ENCODE measurements around the gene SNAPC2. TPM values are rescaled to one million over a fixed set of nuclear protein-coding genes. Genes with fewer than 3 reads are reported as not detected.

SNAPC2 gene
- total RNA-seq, 6 donors from 2014 or later = 5.2 to 28.0 (median 19.2) TPM

DNA sequence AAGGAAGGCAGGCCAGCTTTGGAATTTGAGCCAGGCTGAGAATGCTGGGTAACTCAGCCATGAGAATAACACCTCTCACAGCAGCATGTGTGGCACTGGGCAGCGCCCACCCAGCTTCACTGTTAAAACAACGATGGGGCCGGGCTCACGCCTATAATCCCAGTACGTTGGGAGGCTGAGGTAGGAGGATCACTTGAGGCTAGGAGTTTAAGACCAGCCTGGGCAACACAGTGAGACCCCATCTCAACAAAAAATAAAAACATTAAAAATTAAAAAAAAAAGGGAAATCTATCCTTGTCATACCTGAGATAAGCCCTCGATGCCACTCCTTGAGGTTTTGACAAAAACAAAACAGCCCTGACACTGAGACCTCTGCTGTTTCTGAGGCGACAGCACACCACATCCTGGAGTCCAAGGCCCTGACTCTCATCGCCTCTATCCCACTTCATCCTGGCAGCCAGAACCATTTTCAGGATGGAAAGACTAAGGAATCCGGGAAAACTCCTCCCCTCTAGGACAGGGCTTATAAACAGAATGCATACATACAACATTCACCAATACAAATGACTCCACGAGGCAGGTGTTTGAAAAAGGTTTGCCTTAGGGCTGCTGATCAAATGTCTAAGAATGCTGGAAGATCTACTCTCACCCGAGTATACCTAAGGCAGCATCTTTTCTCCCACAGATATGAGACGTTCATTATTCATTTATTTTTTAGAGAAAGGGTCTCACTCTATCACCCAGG, 46.0 kb downstream of the SNAPC2 start:
- WGBS, 2 donors = 83 to 90% methylated on average over 12 of the region's 12 CpGs
- Histone ChIP-seq H3K9me3 (no peaks in the 10 kb centered on the region), H3K36me3 (peaks cover 5 to 94% (median 78%) of the 10 kb centered on the region in 4 donors), H3K27me3 (no peaks in the 10 kb centered on the region), H3K4me3 (no peak overlapping the region), H3K4me1 (no peaks in the 10 kb centered on the region), H3K27ac (no peak overlapping the region)
- no peak for TF ChIP-seq EP300 (IDR thresholded peaks at IDR 0.05)
- TF ChIP-seq CTCF (IDR thresholded peaks at IDR 0.05) = no peak
- TF ChIP-seq POLR2AphosphoS5 (IDR thresholded peaks at IDR 0.05) = no peak
- no peak for TF ChIP-seq POLR2A (IDR thresholded peaks at IDR 0.05)
- no peak for ATAC-seq (ENCODE audit: low FRiP score in 2 of 2)
- DNase-seq = no peak

DNA sequence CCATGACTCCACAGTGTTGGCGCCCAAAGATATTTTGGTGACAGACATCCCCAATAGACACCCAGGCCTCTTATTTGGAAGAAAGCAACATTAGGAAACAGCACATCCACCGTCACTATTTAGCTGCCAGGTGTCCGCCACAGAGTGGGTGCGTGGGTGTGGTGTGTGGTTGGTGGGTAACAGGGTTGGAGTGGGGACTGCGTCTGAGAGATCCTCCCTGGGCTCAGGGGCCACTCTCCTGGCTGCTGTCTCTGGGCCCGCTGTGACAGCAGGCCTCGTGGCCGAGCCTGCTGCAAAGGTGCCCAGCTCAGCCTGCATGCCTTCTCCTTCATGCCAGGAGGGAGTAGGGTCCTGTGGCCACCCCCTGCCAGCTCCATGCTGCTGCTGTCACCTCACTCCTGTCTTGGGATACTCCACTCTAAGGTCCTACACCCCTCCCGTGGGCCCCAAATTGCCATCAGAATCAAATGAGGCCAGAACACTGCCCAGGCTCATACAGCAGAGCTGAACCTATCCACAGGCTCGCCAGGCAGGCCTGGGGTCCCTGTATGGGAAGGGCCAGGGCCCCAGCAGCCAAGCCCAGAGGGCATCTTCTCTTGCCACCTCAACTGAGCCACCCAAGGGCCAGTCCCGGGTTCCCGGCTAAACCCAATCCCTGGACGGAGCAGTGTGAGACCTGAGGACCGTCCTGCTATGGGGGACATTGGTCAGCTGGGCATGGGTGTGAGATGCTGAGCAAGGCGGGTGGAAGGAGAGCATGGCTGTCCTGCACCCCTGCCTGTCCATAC, 48.1 kb downstream of the SNAPC2 start:
- WGBS, 2 donors = 91 to 95% methylated on average over 13 of the region's 15 CpGs
- TF ChIP-seq POLR2A (IDR thresholded peaks at IDR 0.05) (no peak), CTCF (IDR thresholded peaks at IDR 0.05) (no peak), POLR2AphosphoS5 (IDR thresholded peaks at IDR 0.05) (no peak), EP300 (IDR thresholded peaks at IDR 0.05) (no peak)
- no peak for ATAC-seq (ENCODE audit: low FRiP score in 2 of 2)

DNA sequence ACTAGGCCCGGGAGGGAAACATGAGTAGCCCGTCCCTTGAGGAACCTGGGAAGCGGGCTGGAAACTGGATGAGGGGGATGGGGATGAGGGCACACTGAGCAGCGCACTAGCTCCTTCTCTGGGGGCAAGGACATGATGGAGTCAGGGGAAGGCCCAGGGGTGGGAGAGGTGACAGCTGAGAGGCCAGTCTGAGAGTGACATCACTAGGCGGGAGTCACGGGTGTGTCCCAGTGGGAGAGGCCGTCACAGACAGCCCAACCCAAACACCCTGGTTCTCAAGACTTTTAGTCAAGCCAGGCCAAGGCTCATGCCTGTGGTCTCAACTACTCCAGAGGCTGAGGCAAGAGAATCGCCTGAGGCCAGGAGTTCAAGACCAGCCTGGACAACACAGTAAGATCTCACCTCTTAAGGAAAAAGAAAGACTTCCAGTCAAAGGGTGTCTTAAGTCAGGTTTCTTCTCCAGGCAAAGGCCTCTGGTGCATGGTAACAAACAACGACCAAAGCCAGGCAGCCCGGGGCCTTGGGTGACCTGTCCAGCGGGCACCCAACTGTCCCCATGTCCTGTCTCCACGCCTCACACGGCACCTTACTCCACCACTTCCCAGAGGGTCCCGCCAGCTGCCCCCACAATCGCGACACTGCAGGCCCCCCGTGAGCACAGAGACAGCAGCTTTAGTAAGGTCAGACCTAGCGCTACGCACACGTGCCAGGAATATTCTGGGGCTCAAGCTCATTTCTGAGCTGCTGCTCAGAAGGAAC, 48.8 kb downstream of the SNAPC2 start:
- WGBS, 2 donors = 83 to 93% methylated on average over 4 to 20 of the region's 20 CpGs
- no peak for DNase-seq
- Histone ChIP-seq H3K4me3 (no peak overlapping the region), H3K36me3 (peaks cover 8 to 94% (median 74%) of the 10 kb centered on the region in 4 donors), H3K27me3 (no peaks in the 10 kb centered on the region), H3K27ac (no peak overlapping the region), H3K9me3 (no peaks in the 10 kb centered on the region), H3K4me1 (no peaks in the 10 kb centered on the region)
- peak; percentile 7 to 25 for ATAC-seq (ENCODE audit: low FRiP score in 2 of 2)
- TF ChIP-seq POLR2AphosphoS5 (IDR thresholded peaks at IDR 0.05) (no peak), CTCF (IDR thresholded peaks at IDR 0.05) (no peak), EP300 (IDR thresholded peaks at IDR 0.05) (no peak), POLR2A (IDR thresholded peaks at IDR 0.05) (no peak)

More for the DNA sequence above, 48.1 kb downstream of the SNAPC2 start:
- Histone ChIP-seq H3K4me1 (no peaks in the 10 kb centered on the region), H3K27me3 (no peaks in the 10 kb centered on the region), H3K9me3 (no peaks in the 10 kb centered on the region), H3K4me3 (no peak overlapping the region), H3K27ac (no peak overlapping the region), H3K36me3 (peaks cover 5 to 94% (median 71%) of the 10 kb centered on the region in 4 donors)
- no peak for DNase-seq

GRCh38 chr19:7969555-7969939, 49.4 kb downstream of the SNAPC2 start:
- DNase-seq = no peak
- Histone ChIP-seq H3K9me3 (no peaks in the 10 kb centered on the region), H3K27me3 (no peaks in the 10 kb centered on the region), H3K36me3 (peaks cover 14 to 94% (median 73%) of the 10 kb centered on the region in 4 donors), H3K27ac (no peak overlapping the region), H3K4me3 (no peak overlapping the region), H3K4me1 (no peaks in the 10 kb centered on the region)
- WGBS, 2 donors = 93 to 95% methylated on average over 11 of the region's 11 CpGs
- TF ChIP-seq EP300 (IDR thresholded peaks at IDR 0.05) = no peak
- TF ChIP-seq POLR2A (IDR thresholded peaks at IDR 0.05) = no peak
- TF ChIP-seq CTCF (IDR thresholded peaks at IDR 0.05) = no peak
- no peak for TF ChIP-seq POLR2AphosphoS5 (IDR thresholded peaks at IDR 0.05)
- no peak for ATAC-seq (ENCODE audit: low FRiP score in 2 of 2)

Data from upper lobe of left lung (tissue), 6 donors.